ENCODE results near the gene SKIC2. TPM values are rescaled to one million over a fixed set of nuclear protein-coding genes. Genes with fewer than 3 reads are reported as not detected.

Gene SKIC2
- total and polyA plus RNA-seq, 2 experiments from 2014 or later, result 46.9 to 54.9 TPM

DNA sequence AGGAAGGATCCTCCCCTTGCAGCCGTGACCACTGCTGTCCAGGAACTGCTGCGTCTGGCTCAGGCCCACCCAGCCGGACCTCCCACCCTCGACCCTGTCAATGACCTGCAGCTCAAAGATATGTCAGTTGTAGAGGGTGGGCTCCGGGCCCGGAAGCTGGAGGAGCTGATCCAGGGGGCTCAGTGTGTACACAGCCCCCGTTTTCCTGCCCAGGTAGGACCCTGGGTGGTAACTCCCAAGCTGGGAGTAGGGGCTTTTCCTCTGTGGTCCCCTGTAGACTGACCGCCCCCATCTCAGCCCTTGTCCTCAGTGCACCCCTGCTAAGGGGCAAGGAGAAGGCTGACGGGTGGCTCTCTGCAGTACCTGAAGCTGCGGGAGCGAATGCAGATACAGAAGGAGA lies 9.4 kb downstream of the SKIC2 start:
- Histone ChIP-seq H3K36me3 (ENCODE audit: low read depth) (peaks cover 22% of the 10 kb centered on the region; the same call in 1 of the 2 replicates), H2AFZ (no peak overlapping the region), H3F3A (ENCODE audit: insufficient read depth) (peaks cover 20% of the 10 kb centered on the region), H3K27ac (no peak overlapping the region), H3K9me3 (ENCODE audit: low read depth) (no peaks in the 10 kb centered on the region), H3K9ac (no peak overlapping the region), H3K4me3 (no peak overlapping the region), H4K20me1 (ENCODE audit: insufficient read depth) (no peaks in the 10 kb centered on the region), H3K4me2 (ENCODE audit: unreplicated experiment) (no peak overlapping the region), H3K79me2 (ENCODE audit: insufficient read depth) (peaks cover 37% of the 10 kb centered on the region), H3K4me1 (ENCODE audit: insufficient read depth) (peaks cover 11% of the 10 kb centered on the region), H3K9me2 (ENCODE audit: insufficient read depth) (no peaks in the 10 kb centered on the region), H3K27me3 (replicated peaks; ENCODE audit: insufficient read depth) (no peaks in the 10 kb centered on the region)
- DNase-seq, result no peak
- 84 to 88% methylated on average over 11 of the region's 11 CpGs for whole genome bisulfite sequencing, 2 experiments (ENCODE audit: low coverage in 1 of 2, low lambda C conversion rate in 2 of 2, missing lambda C conversion rate in 2 of 2)
- in situ Hi-C loops (cut with MboI), result no loop called here
- TF ChIP-seq EZH2 (IDR thresholded peaks at IDR 0.05; ENCODE audit: insufficient read depth, poor library complexity, severe bottlenecking) (no peak), EZH2phosphoT487 (IDR thresholded peaks at IDR 0.05; ENCODE audit: insufficient read depth, low read depth) (no peak)

DNA sequence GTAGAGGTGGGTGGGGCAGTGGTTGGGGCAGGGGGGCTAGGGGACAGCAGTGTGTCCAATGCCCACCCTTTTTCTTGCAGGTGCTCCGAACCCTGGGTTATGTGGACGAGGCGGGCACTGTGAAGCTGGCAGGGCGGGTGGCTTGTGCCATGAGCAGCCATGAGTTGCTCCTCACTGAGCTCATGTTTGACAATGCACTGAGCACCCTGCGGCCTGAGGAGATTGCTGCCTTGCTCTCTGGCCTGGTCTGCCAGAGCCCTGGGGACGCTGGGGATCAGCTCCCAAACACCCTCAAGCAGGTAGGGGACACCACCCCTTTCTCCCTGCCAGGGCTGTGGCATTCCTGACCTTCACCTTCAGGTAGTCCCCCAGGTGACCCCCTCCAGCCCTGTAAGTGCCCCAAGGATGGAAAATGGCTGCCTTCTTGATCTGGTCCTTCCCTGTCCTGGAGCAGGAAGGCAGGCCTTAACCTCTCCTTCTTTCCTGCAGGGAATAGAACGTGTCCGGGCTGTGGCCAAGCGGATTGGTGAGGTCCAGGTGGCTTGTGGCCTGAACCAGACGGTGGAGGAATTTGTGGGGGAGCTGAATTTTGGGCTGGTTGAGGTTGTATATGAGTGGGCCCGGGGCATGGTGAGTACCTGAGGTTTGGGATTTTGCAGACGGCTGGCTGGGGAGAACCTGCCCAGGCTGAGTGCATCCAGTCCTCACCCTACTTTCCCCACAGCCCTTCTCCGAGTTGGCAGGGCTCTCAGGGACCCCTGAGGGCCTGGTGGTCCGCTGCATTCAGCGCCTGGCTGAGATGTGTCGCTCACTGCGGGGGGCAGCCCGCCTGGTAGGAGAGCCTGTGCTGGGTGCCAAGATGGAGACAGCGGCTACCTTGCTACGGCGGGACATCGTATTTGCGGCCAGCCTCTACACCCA lies 10.1 kb downstream of the SKIC2 start:
- peak overlapping the region; percentile 96; the same call in 1 of the 2 replicates for H3K27ac ChIP-seq
- DNase-seq, result no peak
- 79 to 81% methylated on average over 20 to 22 of the region's 23 CpGs for WGBS, 2 experiments (ENCODE audit: low coverage in 1 of 2, low lambda C conversion rate in 2 of 2, missing lambda C conversion rate in 2 of 2)
- no peaks in the 10 kb centered on the region for H3K9me2 ChIP-seq (ENCODE audit: insufficient read depth)
- peak overlapping the region; percentile 41 for H3K4me2 ChIP-seq (ENCODE audit: unreplicated experiment)
- H3K4me3 ChIP-seq, result no peak overlapping the region
- H3K79me2 ChIP-seq (ENCODE audit: insufficient read depth), result peaks cover 44% of the 10 kb centered on the region
- in situ Hi-C loops (cut with MboI), result no loop called here
- H2AFZ ChIP-seq, result no peak overlapping the region
- H4K20me1 ChIP-seq (ENCODE audit: insufficient read depth), result no peaks in the 10 kb centered on the region
- peaks cover 23% of the 10 kb centered on the region for H3F3A ChIP-seq (ENCODE audit: insufficient read depth)
- H3K27me3 ChIP-seq (replicated peaks; ENCODE audit: insufficient read depth), result no peaks in the 10 kb centered on the region
- H3K9me3 ChIP-seq (ENCODE audit: low read depth), result no peaks in the 10 kb centered on the region
- H3K4me1 ChIP-seq (ENCODE audit: insufficient read depth), result peaks cover 13% of the 10 kb centered on the region
- peaks cover 22% of the 10 kb centered on the region; the same call in 1 of the 2 replicates for H3K36me3 ChIP-seq (ENCODE audit: low read depth)
- TF ChIP-seq EZH2 (IDR thresholded peaks at IDR 0.05; ENCODE audit: insufficient read depth, poor library complexity, severe bottlenecking), result no peak
- TF ChIP-seq EZH2phosphoT487 (IDR thresholded peaks at IDR 0.05; ENCODE audit: insufficient read depth, low read depth), result no peak
- H3K9ac ChIP-seq, result 0 out of 2 replicates have a peak overlapping the region, but pooled peaks have one; percentile 99

DNA sequence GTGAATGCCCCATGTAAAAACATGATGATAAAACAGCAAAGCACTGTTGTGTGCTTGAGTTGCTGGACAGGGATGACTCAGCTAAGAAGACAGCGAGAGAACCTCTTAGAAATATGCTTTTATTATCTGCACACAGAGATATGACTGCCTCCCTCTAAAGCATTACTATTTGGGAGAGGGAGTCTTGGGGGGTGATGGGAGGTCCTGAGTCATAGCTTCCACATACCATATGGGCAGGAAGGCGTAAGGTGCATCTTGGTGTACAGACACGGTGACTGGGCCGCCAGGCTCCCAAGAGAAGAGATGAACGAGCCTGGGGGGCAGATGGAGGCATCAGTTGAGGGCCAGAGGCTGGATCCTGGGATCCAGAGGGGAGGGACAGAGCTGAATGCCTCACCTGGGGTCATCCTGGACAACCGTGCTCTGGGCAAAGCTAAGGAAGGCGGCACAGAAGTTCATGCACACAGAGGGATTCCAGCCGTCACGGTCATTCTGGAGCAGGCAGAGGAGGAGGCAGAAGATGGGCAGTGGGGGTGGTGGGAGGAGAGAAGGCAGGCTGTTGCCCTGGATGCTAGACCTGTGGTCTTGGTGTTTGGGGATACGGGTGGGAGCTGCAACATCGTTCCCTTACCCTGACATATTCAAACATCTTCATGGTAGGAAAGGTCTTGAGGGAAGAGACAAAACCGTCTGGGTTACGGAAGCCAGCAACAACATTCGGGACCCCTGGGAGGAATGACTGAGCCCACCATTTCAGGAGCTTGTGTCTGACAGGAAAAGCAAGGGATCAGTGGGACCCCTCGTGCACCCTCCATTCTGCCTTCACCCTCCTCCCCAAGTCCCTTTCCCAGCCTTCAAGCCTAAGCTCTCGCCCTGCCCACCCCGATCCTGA lies 11.0 kb downstream of the SKIC2 start:
- DNase-seq, result peak; percentile 56

More for the DNA sequence above, 11.0 kb downstream of the SKIC2 start:
- no peaks in the 10 kb centered on the region for H3K9me3 ChIP-seq (ENCODE audit: low read depth)
- H4K20me1 ChIP-seq (ENCODE audit: insufficient read depth), result no peaks in the 10 kb centered on the region
- no peak for TF ChIP-seq EZH2 (IDR thresholded peaks at IDR 0.05; ENCODE audit: insufficient read depth, poor library complexity, severe bottlenecking)
- no peak for TF ChIP-seq EZH2phosphoT487 (IDR thresholded peaks at IDR 0.05; ENCODE audit: insufficient read depth, low read depth)
- H3K36me3 ChIP-seq (ENCODE audit: low read depth), result peaks cover 15% of the 10 kb centered on the region; the same call in 1 of the 2 replicates
- H3K4me1 ChIP-seq (ENCODE audit: insufficient read depth), result peaks cover 13% of the 10 kb centered on the region
- H3F3A ChIP-seq (ENCODE audit: insufficient read depth), result peaks cover 23% of the 10 kb centered on the region
- peaks cover 53% of the 10 kb centered on the region for H3K79me2 ChIP-seq (ENCODE audit: insufficient read depth)
- in situ Hi-C loops (cut with MboI), result no loop called here
- 63 to 68% methylated on average over 17 of the region's 17 CpGs for WGBS, 2 experiments (ENCODE audit: low coverage in 1 of 2, low lambda C conversion rate in 2 of 2, missing lambda C conversion rate in 2 of 2)
- no peak overlapping the region for H2AFZ ChIP-seq
- H3K4me2 ChIP-seq (ENCODE audit: unreplicated experiment), result peak overlapping the region; percentile 94
- H3K9ac ChIP-seq, result peak overlapping the region; percentile 99
- peak overlapping the region; percentile 90 for H3K4me3 ChIP-seq
- no peaks in the 10 kb centered on the region for H3K27me3 ChIP-seq (replicated peaks; ENCODE audit: insufficient read depth)
- H3K9me2 ChIP-seq (ENCODE audit: insufficient read depth), result no peaks in the 10 kb centered on the region
- peak overlapping the region; percentile 96 for H3K27ac ChIP-seq

Data from GM23248 (cell line).